B cell (primary cell): ENCODE results near the gene FRG1. TPM values are rescaled to one million over a fixed set of nuclear protein-coding genes. Genes with fewer than 3 reads are reported as not detected.
"Not testable (repeated sequence)": the region's sequence is repeated elsewhere in the genome, so short reads cannot be mapped to it uniquely, and the experiment has no call there.

ENCODE experiments used
- ATAC-seq: fragments of 200-7000 bp; cut with Tn5 transposase; one replicate; pipeline ENCODE4 v1.10.0; 2021; ENCODE audit warnings: low read depth, mild to moderate bottlenecking, moderate number of reproducible peaks, moderate library complexity
- CTCF ChIA-PET: fragments of 350-600 bp; sonication (Branson Sonifier 250); formaldehyde crosslinking; loops from one replicate; lab custom pipeline; 2021; ENCODE audit warnings: antibody characterized with exemption, inconsistent platforms; lab: Charles Lee
- POLR2A ChIA-PET: fragments of 350-600 bp; sonication (Branson Sonifier 250); formaldehyde crosslinking; loops from one replicate; lab custom pipeline; 2021; ENCODE audit warnings: antibody characterized with exemption; lab: Charles Lee
- DNase-seq: peaks from one replicate; pipeline ENCODE4 v3.0.0; 2013
- H2AFZ ChIP-seq: 2 replicates; pipeline ENCODE4 v1.6.1; 2012; ENCODE audit warnings: mild to moderate bottlenecking, low read depth, low read length; ENCODE audit not compliant: insufficient read depth, poor library complexity, severe bottlenecking
- H3K27ac ChIP-seq, 2 donors: 1 replicate in 1 of 2; 2 replicates in 1 of 2; pipeline ENCODE4 v1.5.1; 2012 to 2013; ENCODE audit warnings: low read length in 2 of 2, mild to moderate bottlenecking in 2 of 2, moderate library complexity in 1 of 2
- H3K27me3 ChIP-seq, 4 experiments: fragments of 200-600 bp in 1 of 4; sonication (generic) in 1 of 4; replicated peaks in 1 of 4; 1 replicate in 2 of 4; 2 replicates in 2 of 4; pipeline versions ENCODE4 v1.6.1 to v1.7.0; 2013 to 2016; ENCODE audit warnings: low read length in 3 of 4, mild to moderate bottlenecking in 2 of 4, mixed read lengths in 1 of 4, moderate library complexity in 1 of 4; ENCODE audit not compliant: insufficient read depth in 4 of 4, control insufficient read depth in 3 of 4; ENCODE audit errors: control extremely low read depth in 1 of 4
- H3K36me3 ChIP-seq, 2 experiments: replicated peaks in 1 of 2; 1 replicate in 1 of 2; 2 replicates in 1 of 2; pipeline versions ENCODE4 v1.6.1 to v1.7.1; 2013; ENCODE audit warnings: low read length in 1 of 2; ENCODE audit not compliant: insufficient read depth in 2 of 2, control insufficient read depth in 1 of 2; ENCODE audit errors: control extremely low read depth in 1 of 2, extremely low read depth in 1 of 2
- H3K4me1 ChIP-seq, 2 donors: fragments of 200-600 bp in 1 of 2; sonication (generic) in 1 of 2; 1 replicate in 1 of 2; 2 replicates in 1 of 2; pipeline versions ENCODE4 v1.5.1 to v1.6.1; 2013 to 2017; ENCODE audit warnings: low read length in 2 of 2; ENCODE audit not compliant: control insufficient read depth in 2 of 2, insufficient read depth in 2 of 2
- H3K4me2 ChIP-seq: replicated peaks from 2 replicates; pipeline ENCODE3; 2012; ENCODE audit warnings: mild to moderate bottlenecking, low read depth, low read length; ENCODE audit not compliant: poor library complexity, severe bottlenecking
- H3K4me3 ChIP-seq, 5 experiments: fragments of 200-600 bp in 1 of 5; sonication (generic) in 1 of 5; 1 replicate in 3 of 5; 2 replicates in 2 of 5; pipeline versions ENCODE4 v1.5.1 to v1.7.0; 2011 to 2016; ENCODE audit warnings: low read length in 4 of 5, mild to moderate bottlenecking in 4 of 5, low read depth in 2 of 5, control low read depth in 1 of 5, moderate library complexity in 1 of 5; ENCODE audit not compliant: insufficient read depth in 1 of 5; ENCODE audit errors: control extremely low read depth in 1 of 5, extremely low read depth in 1 of 5
- H3K79me2 ChIP-seq: fragments of 200-600 bp; sonication (generic); one replicate; pipeline ENCODE4 v1.6.0; 2016; ENCODE audit warnings: low read length; ENCODE audit not compliant: control insufficient read depth, insufficient read depth
- H3K9ac ChIP-seq: fragments of 200-600 bp; sonication (generic); 2 replicates; pipeline ENCODE4 v1.6.1; 2017; ENCODE audit warnings: mild to moderate bottlenecking, low read length, moderate library complexity
- H3K9me3 ChIP-seq, 3 donors: one replicate each; pipeline versions ENCODE4 v1.6.1 to v1.7.1; 2013; ENCODE audit warnings: low read length in 2 of 3; ENCODE audit not compliant: control insufficient read depth in 2 of 3, insufficient read depth in 1 of 3; ENCODE audit errors: control extremely low read depth in 1 of 3
- H4K20me1 ChIP-seq: 2 replicates; pipeline ENCODE4 v1.6.0; 2012; ENCODE audit warnings: mild to moderate bottlenecking, low read length; ENCODE audit not compliant: insufficient read depth, control insufficient read depth, poor library complexity, severe bottlenecking
- H3K27ac Mint-ChIP-seq: one replicate; pipeline ENCODE4 v1.8.0; 2021; ENCODE audit warnings: mixed read lengths
- H3K27me3 Mint-ChIP-seq: one replicate; pipeline ENCODE4 v1.8.0; 2021; ENCODE audit warnings: mixed read lengths
- H3K4me1 Mint-ChIP-seq: one replicate; pipeline ENCODE4 v1.8.0; 2021; ENCODE audit warnings: mixed read lengths
- H3K4me3 Mint-ChIP-seq: one replicate; pipeline ENCODE4 v1.8.0; 2021; ENCODE audit warnings: mixed read lengths
- H3K9me3 Mint-ChIP-seq: one replicate; pipeline ENCODE4 v1.8.0; 2022; ENCODE audit warnings: mixed read lengths; ENCODE audit not compliant: insufficient read depth
- EZH2 ChIP-seq: IDR thresholded peaks from 2 replicates; pipeline ENCODE4 v1.6.1; 2012; ENCODE audit warnings: borderline replicate concordance, low read depth, mild to moderate bottlenecking, moderate library complexity, low read length; ENCODE audit not compliant: insufficient read depth, poor library complexity, severe bottlenecking
- WGBS: methylation state at CpG from one replicate; pipeline ENCODE4 v1.1.5; 2013; ENCODE audit warnings: missing lambda C conversion rate; ENCODE audit not compliant: insufficient coverage; 5-methylcytosine and 5-hydroxymethylcytosine counted together
- intact Hi-C: fragments of 100-400 bp; cut with micrococcal nuclease; formaldehyde crosslinking; loops from one replicate; pipeline ENCODE4 v1.10.0; 2022
- polyA plus RNA-seq: library from polyadenylated mRNA; depleted of rRNA; stranded (reverse); fragments of >200 nt; gene quantifications from 2 replicates; pipeline ENCODE4 v1.2.3, GENCODE V29; 2012
- total RNA-seq, 2 donors: library from RNA; stranded (reverse); fragments of 120-200 nt in 1 of 2; gene quantifications; 1 replicate in 1 of 2; 2 replicates in 1 of 2; pipeline versions ENCODE4 v1.2.3 to v1.2.4, GENCODE V29; 2013 to 2022
- TF ChIP-seq, protein P1 (sequence below): fragments of 200-600 bp; IDR thresholded peaks from one replicate; pipeline ENCODE4 v1.8.0; 2022; ENCODE audit warnings: antibody characterized with exemption, mild to moderate bottlenecking

FRG1 gene
- total and polyA plus RNA-seq, 2 donors (not counting 1 experiment from before 2014, with no cell fraction given): 13.6 to 48.0 TPM

DNA sequence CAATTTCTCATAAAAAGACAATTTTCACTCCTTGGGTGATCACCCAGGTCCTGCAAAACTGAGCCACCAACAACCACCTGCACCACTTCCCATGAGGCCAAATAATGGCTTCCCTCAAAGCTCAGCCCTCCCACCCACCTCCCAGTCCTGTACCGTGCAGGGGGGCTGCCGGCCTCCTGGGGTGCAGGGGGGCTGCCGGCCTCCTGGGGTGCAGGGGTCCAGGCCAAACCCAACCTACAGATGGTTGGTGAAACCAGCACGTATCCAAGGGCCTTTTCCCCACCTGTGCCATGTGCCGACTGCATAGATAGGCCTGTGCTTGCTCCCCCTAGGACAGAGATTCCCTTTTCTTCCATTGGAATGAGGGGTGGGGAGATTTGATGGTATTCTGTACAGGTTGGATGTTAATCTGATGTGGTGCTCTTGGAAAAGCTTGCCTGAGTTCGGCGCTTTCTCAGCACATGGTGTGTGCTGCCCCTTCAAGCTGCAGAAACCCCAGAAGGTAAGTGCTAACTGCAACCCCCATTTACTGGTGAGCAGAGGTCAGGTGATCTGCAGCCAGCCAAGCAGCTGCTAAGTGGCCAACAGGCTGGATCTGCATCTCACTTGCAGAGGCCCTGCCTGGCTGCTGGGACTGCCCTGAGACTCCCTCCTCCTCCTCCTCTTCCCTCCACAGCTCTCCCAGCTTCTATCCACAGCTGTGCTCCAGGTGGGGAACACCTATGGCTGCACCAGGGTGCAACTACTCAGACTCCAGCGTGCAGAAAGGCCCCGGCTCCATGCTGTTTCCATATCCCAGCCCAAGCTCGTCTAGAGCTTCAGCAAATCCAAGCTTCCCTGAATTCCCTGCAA, 38.8 kb downstream of the FRG1 start:
- intact Hi-C loops: no loop called here

DNA sequence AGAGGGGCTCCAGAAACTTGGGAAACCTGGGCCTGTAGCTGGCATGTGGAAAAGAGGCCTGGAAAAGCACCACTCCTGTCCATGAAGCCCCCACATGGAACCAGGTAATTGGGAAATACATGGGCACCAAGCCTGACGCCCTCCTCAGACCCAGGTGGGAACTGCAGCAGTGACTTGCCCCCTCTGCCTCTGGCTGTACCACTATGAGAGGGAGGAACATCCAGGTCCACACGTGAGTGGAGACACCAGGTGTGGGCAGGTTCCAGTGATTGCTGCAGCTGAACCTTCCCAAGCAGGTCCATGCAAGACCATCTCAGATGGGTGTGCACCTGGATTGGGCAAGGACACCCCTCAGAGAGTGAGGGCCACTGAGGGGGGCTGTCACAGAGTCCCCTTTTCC, 39.6 kb downstream of the FRG1 start:
- H3K79me2 ChIP-seq, CTCF ChIA-PET, H3K27ac ChIP-seq, H3K27me3 ChIP-seq, ATAC-seq, H3K4me1 ChIP-seq, intact Hi-C loops, H2AFZ ChIP-seq, DNase-seq, H3K27ac Mint-ChIP-seq, POLR2A ChIA-PET, H3K4me3 Mint-ChIP-seq, H3K36me3 ChIP-seq, H3K4me1 Mint-ChIP-seq, H3K9me3 Mint-ChIP-seq, H3K9ac ChIP-seq, H3K27me3 Mint-ChIP-seq, H3K4me2 ChIP-seq, H4K20me1 ChIP-seq, H3K9me3 ChIP-seq, H3K4me3 ChIP-seq: not testable (repeated sequence)
- 78% methylated on average over 2 of the region's 2 CpGs for WGBS

More for the DNA sequence above, 38.8 kb downstream of the FRG1 start:
- peaks cover 0 to 2% (median 0%) of the 10 kb centered on the region in 3 donors for H3K9me3 ChIP-seq
- Mint-ChIP-seq H3K27ac (no peak overlapping the region), H3K9me3 (no peaks in the 10 kb centered on the region), H3K27me3 (peaks cover 3% of the 10 kb centered on the region), H3K4me3 (no peak overlapping the region), H3K4me1 (no peaks in the 10 kb centered on the region)
- POLR2A ChIA-PET: no interaction called here
- H3K36me3 ChIP-seq: no peaks in the 10 kb centered on the region
- CTCF ChIA-PET: no interaction called here
- no peaks in the 10 kb centered on the region for H4K20me1 ChIP-seq
- no peak overlapping the region for H3K4me3 ChIP-seq
- ATAC-seq: no peak
- H3K9ac ChIP-seq: no peak overlapping the region
- 73% methylated on average over 10 of the region's 10 CpGs for WGBS
- no peak overlapping the region for H3K27ac ChIP-seq
- no peak overlapping the region for H3K4me2 ChIP-seq
- no peaks in the 10 kb centered on the region for H3K4me1 ChIP-seq
- DNase-seq: no peak
- TF ChIP-seq, protein P1, sequence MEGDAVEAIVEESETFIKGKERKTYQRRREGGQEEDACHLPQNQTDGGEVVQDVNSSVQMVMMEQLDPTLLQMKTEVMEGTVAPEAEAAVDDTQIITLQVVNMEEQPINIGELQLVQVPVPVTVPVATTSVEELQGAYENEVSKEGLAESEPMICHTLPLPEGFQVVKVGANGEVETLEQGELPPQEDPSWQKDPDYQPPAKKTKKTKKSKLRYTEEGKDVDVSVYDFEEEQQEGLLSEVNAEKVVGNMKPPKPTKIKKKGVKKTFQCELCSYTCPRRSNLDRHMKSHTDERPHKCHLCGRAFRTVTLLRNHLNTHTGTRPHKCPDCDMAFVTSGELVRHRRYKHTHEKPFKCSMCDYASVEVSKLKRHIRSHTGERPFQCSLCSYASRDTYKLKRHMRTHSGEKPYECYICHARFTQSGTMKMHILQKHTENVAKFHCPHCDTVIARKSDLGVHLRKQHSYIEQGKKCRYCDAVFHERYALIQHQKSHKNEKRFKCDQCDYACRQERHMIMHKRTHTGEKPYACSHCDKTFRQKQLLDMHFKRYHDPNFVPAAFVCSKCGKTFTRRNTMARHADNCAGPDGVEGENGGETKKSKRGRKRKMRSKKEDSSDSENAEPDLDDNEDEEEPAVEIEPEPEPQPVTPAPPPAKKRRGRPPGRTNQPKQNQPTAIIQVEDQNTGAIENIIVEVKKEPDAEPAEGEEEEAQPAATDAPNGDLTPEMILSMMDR: no peak
- TF ChIP-seq EZH2: no peak
- H3K27me3 ChIP-seq: no peaks in the 10 kb centered on the region
- no peak overlapping the region for H2AFZ ChIP-seq
- no peaks in the 10 kb centered on the region for H3K79me2 ChIP-seq
